A549 treated with AZD9567 at 1 μM for 4 hours (cell line): Measurements from ENCODE around the gene HNRNPH1. TPM values are rescaled to one million over a fixed set of nuclear protein-coding genes. Genes with fewer than 3 reads are reported as not detected.

Experiments used
- total RNA-seq: library from RNA; stranded (reverse); fragments of 200-300 nt; extraction: Qiagen RNA extraction; gene quantifications from 5 replicates; pipeline ENCODE4 v1.2.3, GENCODE V29; 2022; ENCODE audit not compliant: insufficient read depth

Gene HNRNPH1
- total RNA-seq: 480 to 671 TPM (median 491 TPM) in 5 replicates

GRCh38 chr5:179623003-179623905 lies at the start of gene HNRNPH1:
HNRNPH1 (minus strand) TSS chr5:179623671; CDS start chr5:179623133, 538 bp downstream.

Other genes starting within 250 kb of the HNRNPH1 start
- gene RUFY1, start 73.1 kb downstream of the HNRNPH1 start, total RNA-seq: 26.7 to 31.4 TPM (median 29.1 TPM) in 5 replicates
- not detected in 5 replicates for gene CBY3, start 57.4 kb upstream of the HNRNPH1 start, total RNA-seq
- 336 to 487 TPM (median 351 TPM) in 5 replicates for gene CANX, start 75.3 kb upstream of the HNRNPH1 start, total RNA-seq
- gene MAML1, start 109.2 kb upstream of the HNRNPH1 start, total RNA-seq: 17.6 to 41.2 TPM (median 20.7 TPM) in 5 replicates
- gene LTC4S, start 170.3 kb upstream of the HNRNPH1 start, total RNA-seq: 0.21 to 0.42 TPM (median 0.39 TPM) in 3 of 5 replicates, not detected in the others
- 175 to 217 TPM (median 208 TPM) in 5 replicates for gene MGAT4B, start 183.2 kb upstream of the HNRNPH1 start, total RNA-seq
- gene SQSTM1, start 197.2 kb upstream of the HNRNPH1 start, total RNA-seq: 877 to 1,506 TPM (median 1,009 TPM) in 5 replicates
- 14.6 to 27.9 TPM (median 26.5 TPM) in 5 replicates for gene MRNIP, start 235.1 kb upstream of the HNRNPH1 start, total RNA-seq